ENCODE results near the gene EIF3K.

Gene EIF3K

DNA sequence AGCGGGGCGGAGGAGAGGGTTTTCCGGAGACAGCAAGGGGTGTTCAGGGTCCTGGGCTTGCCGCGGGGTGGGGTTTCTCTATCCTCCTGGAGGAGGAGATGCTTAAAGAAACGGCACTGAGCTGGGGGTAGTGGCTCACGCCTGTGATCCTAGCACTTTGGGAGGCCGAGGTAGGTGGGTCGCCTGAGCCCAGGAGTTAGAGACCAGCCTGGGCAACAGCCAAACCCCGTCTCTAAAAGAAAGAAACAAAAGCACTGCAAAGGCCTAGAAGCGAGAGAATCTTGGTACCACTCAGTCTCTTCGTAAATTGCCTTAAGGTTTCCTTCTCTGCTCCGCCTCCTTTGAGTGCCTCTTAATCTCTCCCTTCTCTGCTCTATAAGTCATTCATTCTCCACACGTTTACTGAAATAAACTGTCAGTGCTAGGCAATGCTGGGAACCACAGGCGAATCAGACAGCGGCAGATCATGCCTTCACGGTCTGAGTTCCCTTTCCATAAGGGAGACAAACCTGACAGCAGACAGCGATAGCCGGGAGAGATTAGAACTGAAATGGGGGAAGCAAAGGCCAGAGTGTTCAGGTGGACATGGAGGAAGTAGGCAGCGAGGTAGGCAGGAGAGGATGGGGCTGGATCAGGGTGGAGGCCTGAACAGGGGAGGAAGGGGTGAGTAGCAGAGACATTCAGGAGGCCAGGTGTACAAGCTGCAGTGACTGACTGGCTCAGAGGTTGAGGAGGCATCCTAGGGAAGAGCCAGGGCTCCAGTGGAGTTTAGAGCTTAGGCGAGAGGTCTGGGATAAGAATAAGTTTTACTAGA lies 580 bp downstream of the EIF3K start (continued):
- TF ChIP-seq ZNF394 (tag by site-specific recombination; IDR thresholded peaks at IDR 0.05; ENCODE audit: borderline replicate concordance) (no peak), ZNF24 (tag by site-specific recombination; IDR thresholded peaks at IDR 0.05) (no peak), SALL2 (tag by site-specific recombination; IDR thresholded peaks at IDR 0.05; ENCODE audit: borderline replicate concordance) (no peak), ZFP41 (tag by site-specific recombination; IDR thresholded peaks at IDR 0.05; ENCODE audit: borderline replicate concordance) (no peak), ZNF202 (tag by site-specific recombination; IDR thresholded peaks at IDR 0.05; ENCODE audit: borderline replicate concordance) (no peak), FEZF1 (tag by site-specific recombination; IDR thresholded peaks at IDR 0.05) (no peak)
- TF ChIP-seq, protein P1, sequence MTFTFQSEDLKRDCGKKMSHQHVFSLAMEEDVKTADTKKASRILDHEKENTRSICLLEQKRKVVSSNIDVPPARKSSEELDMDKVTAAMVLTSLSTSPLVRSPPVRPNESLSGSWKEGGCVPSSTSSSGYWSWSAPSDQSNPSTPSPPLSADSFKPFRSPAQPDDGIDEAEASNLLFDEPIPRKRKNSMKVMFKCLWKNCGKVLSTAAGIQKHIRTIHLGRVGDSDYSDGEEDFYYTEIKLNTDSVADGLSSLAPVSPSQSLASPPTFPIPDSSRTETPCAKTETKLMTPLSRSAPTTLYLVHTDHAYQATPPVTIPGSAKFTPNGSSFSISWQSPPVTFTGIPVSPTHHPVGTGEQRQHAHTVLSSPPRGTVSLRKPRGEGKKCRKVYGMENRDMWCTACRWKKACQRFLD (tag by site-specific recombination; IDR thresholded peaks at IDR 0.05): no peak

DNA sequence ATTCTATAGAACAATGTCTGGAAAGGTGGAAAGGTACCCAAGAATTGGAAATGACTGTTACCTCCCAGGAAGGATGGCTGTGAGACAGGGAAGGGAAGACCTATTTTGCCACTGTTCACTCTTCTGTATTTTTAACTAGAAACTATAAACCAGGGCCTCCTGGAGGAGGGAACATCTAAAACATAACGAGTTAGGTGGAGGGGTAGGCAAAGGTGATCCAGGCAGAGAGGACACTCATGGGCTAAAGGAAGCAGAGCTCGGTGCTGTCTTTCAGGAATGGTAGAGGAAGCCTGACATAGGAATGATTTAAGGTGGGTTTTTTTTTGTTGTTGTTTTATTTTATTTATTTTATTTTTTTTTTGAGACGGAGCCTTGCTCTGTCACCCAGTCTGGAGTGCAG lies 5.8 kb downstream of the EIF3K start:
- no peak for TF ChIP-seq ZFP37 (tag by site-specific recombination; IDR thresholded peaks at IDR 0.05)
- TF ChIP-seq, protein P2, sequence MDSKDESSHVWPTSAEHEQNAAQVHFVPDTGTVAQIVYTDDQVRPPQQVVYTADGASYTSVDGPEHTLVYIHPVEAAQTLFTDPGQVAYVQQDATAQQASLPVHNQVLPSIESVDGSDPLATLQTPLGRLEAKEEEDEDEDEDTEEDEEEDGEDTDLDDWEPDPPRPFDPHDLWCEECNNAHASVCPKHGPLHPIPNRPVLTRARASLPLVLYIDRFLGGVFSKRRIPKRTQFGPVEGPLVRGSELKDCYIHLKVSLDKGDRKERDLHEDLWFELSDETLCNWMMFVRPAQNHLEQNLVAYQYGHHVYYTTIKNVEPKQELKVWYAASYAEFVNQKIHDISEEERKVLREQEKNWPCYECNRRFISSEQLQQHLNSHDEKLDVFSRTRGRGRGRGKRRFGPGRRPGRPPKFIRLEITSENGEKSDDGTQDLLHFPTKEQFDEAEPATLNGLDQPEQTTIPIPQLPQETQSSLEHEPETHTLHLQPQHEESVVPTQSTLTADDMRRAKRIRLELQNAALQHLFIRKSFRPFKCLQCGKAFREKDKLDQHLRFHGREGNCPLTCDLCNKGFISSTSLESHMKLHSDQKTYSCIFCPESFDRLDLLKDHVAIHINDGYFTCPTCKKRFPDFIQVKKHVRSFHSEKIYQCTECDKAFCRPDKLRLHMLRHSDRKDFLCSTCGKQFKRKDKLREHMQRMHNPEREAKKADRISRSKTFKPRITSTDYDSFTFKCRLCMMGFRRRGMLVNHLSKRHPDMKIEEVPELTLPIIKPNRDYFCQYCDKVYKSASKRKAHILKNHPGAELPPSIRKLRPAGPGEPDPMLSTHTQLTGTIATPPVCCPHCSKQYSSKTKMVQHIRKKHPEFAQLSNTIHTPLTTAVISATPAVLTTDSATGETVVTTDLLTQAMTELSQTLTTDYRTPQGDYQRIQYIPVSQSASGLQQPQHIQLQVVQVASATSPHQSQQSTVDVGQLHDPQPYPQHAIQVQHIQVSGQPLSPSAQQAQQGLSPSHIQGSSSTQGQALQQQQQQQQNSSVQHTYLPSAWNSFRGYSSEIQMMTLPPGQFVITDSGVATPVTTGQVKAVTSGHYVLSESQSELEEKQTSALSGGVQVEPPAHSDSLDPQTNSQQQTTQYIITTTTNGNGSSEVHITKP (tag by site-specific recombination; IDR thresholded peaks at IDR 0.05): 0 out of 2 replicates have a peak, but pooled peaks have one; percentile 9
- peak; percentile 33; the same call in 1 of the 2 replicates for TF ChIP-seq ZNF600 (tag by site-specific recombination; IDR thresholded peaks at IDR 0.05)
- peak; percentile 88 for TF ChIP-seq ZNF223 (tag by site-specific recombination; IDR thresholded peaks at IDR 0.05)
- TF ChIP-seq ZNF473 (tag by site-specific recombination; IDR thresholded peaks at IDR 0.05): no peak
- ChIA-PET POLR2A (interaction anchor here (0.6 to 0.8 kb wide), 2 partner anchors 9 to 350 kb away, joined by 3 to 6 read pairs; no protein-coding TSS in a partner anchor), CTCF (interaction anchor here (0.6 to 1.5 kb wide), 4 partner anchors 10 to 109 kb away, joined by 3 to 14 read pairs (median 8); no protein-coding TSS in a partner anchor)
- H3K27ac ChIP-seq (ENCODE audit: extremely low read depth, low read depth, low read length): no peak overlapping the region
- H3K4me3 ChIP-seq (ENCODE audit: low read depth, low read length): no peak overlapping the region
- H3K4me1 ChIP-seq (ENCODE audit: control insufficient read depth, insufficient read depth, low read length): peaks cover 6% of the 10 kb centered on the region
- H3K36me3 ChIP-seq (ENCODE audit: control insufficient read depth in 2 of 2, insufficient read depth in 1 of 2, low read length in 2 of 2): peaks cover 88 to 89% of the 10 kb centered on the region in 2 experiments
- no peaks in the 10 kb centered on the region for H3K9me3 ChIP-seq (ENCODE audit: control insufficient read depth, insufficient read depth, low read depth, low read length)

DNA sequence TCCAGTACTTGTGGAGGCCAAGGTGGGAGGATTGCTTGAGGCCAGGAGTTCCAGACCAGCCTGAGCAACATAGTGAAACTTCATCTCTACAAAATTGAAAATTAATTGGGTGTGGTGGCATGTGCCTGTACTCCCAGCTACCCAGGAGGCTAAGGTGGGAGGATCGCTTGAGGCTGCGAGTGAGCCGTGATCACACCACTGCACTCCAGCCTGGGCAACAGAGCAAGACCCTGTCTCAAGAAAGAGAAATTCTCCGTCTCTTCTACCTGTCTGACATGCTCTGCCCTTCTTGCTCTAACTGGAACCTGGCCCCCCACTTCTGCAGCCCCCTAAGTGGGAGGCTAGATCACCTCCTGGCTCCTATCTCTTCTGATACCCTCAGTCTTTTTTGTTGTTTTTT lies 7.4 kb downstream of the EIF3K start:
- no peak overlapping the region for H3K27ac ChIP-seq (ENCODE audit: extremely low read depth, low read depth, low read length)
- H3K9me3 ChIP-seq (ENCODE audit: control insufficient read depth, insufficient read depth, low read depth, low read length): no peaks in the 10 kb centered on the region
- POLR2A ChIA-PET: interaction anchor here (1.8 to 3.1 kb wide), 2 partner anchors 8 kb away, joined by 8 to 23 read pairs; partner anchors contain the start of gene EIF3K
- TF ChIP-seq ZNF121 (tag by site-specific recombination; IDR thresholded peaks at IDR 0.05) (peak; percentile 88), GLI2 (tag by site-specific recombination; IDR thresholded peaks at IDR 0.05; ENCODE audit: borderline replicate concordance, low read depth) (no peak), ZNF37A (tag by site-specific recombination; IDR thresholded peaks at IDR 0.05) (no peak), KLF8 (tag by site-specific recombination; IDR thresholded peaks at IDR 0.05) (no peak)
- CTCF ChIA-PET: interaction anchor here (1.5 kb wide), 1 partner anchor 8 kb away, joined by 14 read pairs; no protein-coding TSS in a partner anchor
- H3K4me1 ChIP-seq (ENCODE audit: control insufficient read depth, insufficient read depth, low read length): no peaks in the 10 kb centered on the region
- peaks cover 80 to 87% of the 10 kb centered on the region in 2 experiments for H3K36me3 ChIP-seq (ENCODE audit: control insufficient read depth in 2 of 2, insufficient read depth in 1 of 2, low read length in 2 of 2)
- no peak overlapping the region for H3K4me3 ChIP-seq (ENCODE audit: low read depth, low read length)

Measured in HEK293 (cell line).